Tibial nerve (tissue), 4 donors: ENCODE measurements around the gene HDAC11. TPM values are rescaled to one million over a fixed set of nuclear protein-coding genes. Genes with fewer than 3 reads are reported as not detected.

Experiments used
- DNase-seq, 2 donors: peaks; one replicate each; pipeline ENCODE4 v3.0.0-alpha.2; 2019; ENCODE audit warnings: low spot score in 2 of 2
- H3K27ac ChIP-seq, 4 donors: fragments of 200-600 bp; sonication (generic) in 3 of 4; one replicate each; pipeline ENCODE4 v1.5.1; 2017 to 2019; ENCODE audit warnings: mild to moderate bottlenecking in 1 of 4
- H3K27me3 ChIP-seq, 2 donors: fragments of 200-600 bp; sonication (generic) in 1 of 2; one replicate each; pipeline versions ENCODE4 v1.5.1 to v1.6.0; 2017 to 2019
- H3K36me3 ChIP-seq, 3 donors: fragments of 200-600 bp; sonication (generic); one replicate each; pipeline ENCODE4 v1.5.1; 2018 to 2019
- H3K4me1 ChIP-seq, 4 donors: fragments of 200-600 bp; sonication (generic) in 3 of 4; one replicate each; pipeline ENCODE4 v1.5.1; 2017 to 2019
- H3K4me3 ChIP-seq, 4 donors: fragments of 200-600 bp; sonication (generic) in 3 of 4; one replicate each; pipeline ENCODE4 v1.5.1; 2017 to 2019; ENCODE audit warnings: mild to moderate bottlenecking in 1 of 4, moderate library complexity in 1 of 4
- H3K9me3 ChIP-seq, 4 donors: fragments of 200-600 bp; sonication (generic) in 3 of 4; one replicate each; pipeline ENCODE4 v1.5.1; 2017 to 2019
- EP300 ChIP-seq, 2 donors: sonication (generic); formaldehyde crosslinking; IDR thresholded peaks; one replicate each; pipeline ENCODE4 v1.6.1; 2017; ENCODE audit warnings: antibody characterized with exemption in 2 of 2, mild to moderate bottlenecking in 1 of 2
- POLR2A ChIP-seq, 2 donors: fragments of 450-650 bp; IDR thresholded peaks; one replicate each; pipeline ENCODE4 v1.6.1; 2017; ENCODE audit warnings: antibody characterized with exemption in 2 of 2, mild to moderate bottlenecking in 2 of 2, moderate library complexity in 2 of 2
- WGBS, 2 donors: methylation state at CpG; one replicate each; pipeline ENCODE4 v1.1.5; 2018; 5-methylcytosine and 5-hydroxymethylcytosine counted together
- total RNA-seq, 4 donors: library from RNA; depleted of rRNA; stranded (reverse); fragments of >200 nt; gene quantifications; one replicate each; pipeline ENCODE4 v1.1.0, GENCODE V29; 2016
- TF ChIP-seq, protein P1 (sequence below), 5 experiments: fragments of 200-600 bp in 3 of 5; fragments of 450-650 bp in 2 of 5; sonication (generic) in 3 of 5; IDR thresholded peaks; one replicate each; pipeline ENCODE4 v1.5.1; 2016 to 2019; ENCODE audit warnings: antibody characterized with exemption in 5 of 5, mild to moderate bottlenecking in 3 of 5, moderate library complexity in 2 of 5

The HDAC11 gene
- total RNA-seq, 4 donors from 2014 or later: 20.9 to 25.1 (median 23.9) TPM

DNA sequence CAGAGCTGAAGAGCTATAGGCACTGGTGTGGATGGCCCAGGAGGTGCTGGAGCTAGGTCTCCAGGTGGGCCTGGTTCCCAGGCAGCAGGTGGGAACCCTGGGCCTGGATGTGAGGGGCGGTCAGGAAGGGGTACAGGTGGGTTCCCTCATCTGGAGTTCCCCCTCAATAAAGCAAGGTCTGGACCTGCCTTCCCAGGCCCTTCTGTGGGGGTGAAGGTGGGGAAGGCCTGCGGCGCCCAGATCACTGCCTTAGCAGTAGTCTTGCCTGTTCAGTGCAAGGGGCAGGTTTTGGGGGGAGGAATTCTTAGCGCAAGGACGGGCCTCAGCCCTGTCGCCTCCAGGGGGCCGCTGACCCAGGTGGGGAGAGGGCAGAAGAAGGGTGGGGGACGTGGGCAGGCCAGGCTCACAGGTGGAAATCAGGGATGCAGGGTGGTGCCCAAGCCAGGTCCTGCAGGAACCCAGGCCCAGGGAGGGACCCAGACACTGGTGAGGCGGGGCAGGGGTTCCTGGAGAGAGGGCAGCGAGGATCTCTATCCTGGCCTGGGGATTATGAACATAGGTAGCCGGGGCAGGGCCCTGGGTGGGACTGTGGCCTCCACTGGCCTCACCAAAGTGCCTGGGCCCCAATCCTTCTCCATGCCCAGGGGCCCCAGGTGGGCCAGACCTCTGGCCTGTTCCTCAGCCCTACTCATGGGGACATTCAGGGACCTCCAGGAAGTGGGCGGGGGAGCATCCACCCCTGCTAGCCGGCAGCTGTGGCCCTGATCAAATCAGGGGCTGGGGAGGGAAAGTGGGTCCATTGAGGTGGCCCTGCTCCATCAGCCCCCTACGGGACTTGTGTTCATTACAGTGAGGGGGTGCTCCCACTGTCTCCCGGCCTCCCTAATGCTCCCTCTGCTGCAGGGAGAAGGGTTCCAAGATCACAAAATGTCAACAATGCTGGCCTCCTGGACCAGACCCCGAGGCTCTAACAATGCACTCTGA is 25.3 kb downstream of the HDAC11 start:
- WGBS, 2 donors: 86 to 91% methylated on average over 15 to 16 of the region's 16 CpGs
- H3K4me1 ChIP-seq: peaks cover 0 to 24% (median 8%) of the 10 kb centered on the region in 4 donors
- no peaks in the 10 kb centered on the region for H3K27me3 ChIP-seq
- peak overlapping the region in 2 of 4 donors; percentile 72 to 74 for H3K27ac ChIP-seq
- DNase-seq: no peak
- no peaks in the 10 kb centered on the region for H3K9me3 ChIP-seq
- no peak overlapping the region for H3K4me3 ChIP-seq
- H3K36me3 ChIP-seq: peaks cover 0 to 45% (median 0%) of the 10 kb centered on the region in 3 donors
- TF ChIP-seq EP300 (IDR thresholded peaks at IDR 0.05): no peak
- TF ChIP-seq, protein P1, sequence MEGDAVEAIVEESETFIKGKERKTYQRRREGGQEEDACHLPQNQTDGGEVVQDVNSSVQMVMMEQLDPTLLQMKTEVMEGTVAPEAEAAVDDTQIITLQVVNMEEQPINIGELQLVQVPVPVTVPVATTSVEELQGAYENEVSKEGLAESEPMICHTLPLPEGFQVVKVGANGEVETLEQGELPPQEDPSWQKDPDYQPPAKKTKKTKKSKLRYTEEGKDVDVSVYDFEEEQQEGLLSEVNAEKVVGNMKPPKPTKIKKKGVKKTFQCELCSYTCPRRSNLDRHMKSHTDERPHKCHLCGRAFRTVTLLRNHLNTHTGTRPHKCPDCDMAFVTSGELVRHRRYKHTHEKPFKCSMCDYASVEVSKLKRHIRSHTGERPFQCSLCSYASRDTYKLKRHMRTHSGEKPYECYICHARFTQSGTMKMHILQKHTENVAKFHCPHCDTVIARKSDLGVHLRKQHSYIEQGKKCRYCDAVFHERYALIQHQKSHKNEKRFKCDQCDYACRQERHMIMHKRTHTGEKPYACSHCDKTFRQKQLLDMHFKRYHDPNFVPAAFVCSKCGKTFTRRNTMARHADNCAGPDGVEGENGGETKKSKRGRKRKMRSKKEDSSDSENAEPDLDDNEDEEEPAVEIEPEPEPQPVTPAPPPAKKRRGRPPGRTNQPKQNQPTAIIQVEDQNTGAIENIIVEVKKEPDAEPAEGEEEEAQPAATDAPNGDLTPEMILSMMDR (IDR thresholded peaks at IDR 0.05): no peak
- no peak for TF ChIP-seq POLR2A (IDR thresholded peaks at IDR 0.05)

DNA sequence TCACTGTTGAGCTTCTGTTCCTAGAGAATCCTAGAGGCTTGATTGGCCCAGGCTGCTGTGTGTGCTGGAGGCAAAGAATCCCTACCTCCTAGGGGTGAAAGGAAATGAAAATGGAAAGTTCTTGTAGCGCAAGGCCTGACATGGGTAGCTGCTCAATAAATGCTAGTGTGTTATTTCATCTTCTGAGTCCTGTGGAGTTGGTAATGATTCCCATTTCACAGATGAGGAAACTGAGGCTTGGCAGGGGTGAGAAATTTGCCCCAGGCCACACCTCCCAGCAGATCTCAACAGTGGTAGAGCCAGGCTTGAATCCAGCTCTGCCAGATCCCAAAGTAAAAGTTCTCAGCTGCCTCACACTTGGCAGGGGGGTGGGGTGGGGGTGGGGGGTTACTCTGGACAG is 26.1 kb downstream of the HDAC11 start:
- Histone ChIP-seq H3K4me1 (peaks cover 0 to 24% (median 8%) of the 10 kb centered on the region in 4 donors), H3K36me3 (peaks cover 0 to 45% (median 0%) of the 10 kb centered on the region in 3 donors), H3K9me3 (no peaks in the 10 kb centered on the region), H3K27ac (peak overlapping the region in 1 of 4 donors; percentile 72), H3K27me3 (no peaks in the 10 kb centered on the region), H3K4me3 (no peak overlapping the region)
- WGBS, 2 donors: 100% methylated on average over 1 of the region's 1 CpG
- TF ChIP-seq, protein P1 (IDR thresholded peaks at IDR 0.05): no peak
- TF ChIP-seq POLR2A (IDR thresholded peaks at IDR 0.05): no peak
- no peak for TF ChIP-seq EP300 (IDR thresholded peaks at IDR 0.05)
- no peak for DNase-seq

DNA sequence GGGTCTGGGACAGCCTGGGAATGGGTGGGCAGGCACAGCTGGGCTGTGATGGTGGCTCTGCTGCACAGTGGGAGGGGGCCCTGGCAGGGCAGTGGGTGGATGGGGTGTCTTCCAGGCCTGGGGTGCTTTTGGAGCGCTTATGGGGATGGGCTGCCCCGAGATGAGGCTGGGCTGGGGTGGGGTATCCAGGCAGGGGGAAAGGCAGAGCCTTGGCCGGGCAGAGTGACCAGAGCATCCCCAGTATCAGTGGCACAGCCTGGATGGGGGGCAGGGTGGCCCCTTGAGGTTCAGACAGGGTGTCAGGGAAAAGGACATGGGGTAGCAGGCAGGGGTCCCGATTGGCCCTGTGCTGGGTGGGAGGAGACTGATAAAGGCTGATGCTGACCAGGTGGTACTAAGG is 26.6 kb downstream of the HDAC11 start:
- H3K36me3 ChIP-seq: peaks cover 0 to 41% (median 0%) of the 10 kb centered on the region in 3 donors
- 61 to 69% methylated on average over 4 of the region's 4 CpGs for WGBS, 2 donors
- peaks cover 0 to 24% (median 8%) of the 10 kb centered on the region in 4 donors for H3K4me1 ChIP-seq
- no peaks in the 10 kb centered on the region for H3K27me3 ChIP-seq
- no peak overlapping the region for H3K4me3 ChIP-seq
- peak overlapping the region in 1 of 4 donors; percentile 72 for H3K27ac ChIP-seq
- no peaks in the 10 kb centered on the region for H3K9me3 ChIP-seq
- TF ChIP-seq EP300 (IDR thresholded peaks at IDR 0.05) (no peak), POLR2A (IDR thresholded peaks at IDR 0.05) (no peak)
- DNase-seq: no peak

DNA sequence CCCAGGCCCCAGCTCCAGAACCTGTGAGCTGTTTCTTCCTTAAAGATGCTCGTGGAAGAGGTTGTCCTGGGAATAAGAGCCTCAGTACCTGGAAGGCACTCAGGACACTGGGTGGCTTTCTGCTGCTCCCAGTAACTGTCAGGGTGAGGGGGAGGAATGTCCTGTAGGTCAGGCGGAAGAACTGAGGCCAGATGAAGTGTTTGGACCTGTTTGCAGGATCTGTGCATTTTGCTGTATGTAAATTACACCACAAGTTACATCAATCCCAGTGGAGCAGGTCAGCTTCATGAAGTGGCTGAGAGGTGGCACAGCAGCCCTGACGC is 27.1 kb downstream of the HDAC11 start:
- Histone ChIP-seq H3K9me3 (no peaks in the 10 kb centered on the region), H3K4me3 (no peak overlapping the region), H3K36me3 (peaks cover 0 to 36% (median 0%) of the 10 kb centered on the region in 3 donors), H3K27ac (peak overlapping the region in 3 of 4 donors; percentile 56 to 82 (median 72)), H3K4me1 (peaks cover 0 to 24% (median 8%) of the 10 kb centered on the region in 4 donors), H3K27me3 (no peaks in the 10 kb centered on the region)
- WGBS, 2 donors: 78 to 84% methylated on average over 3 of the region's 3 CpGs
- TF ChIP-seq POLR2A (IDR thresholded peaks at IDR 0.05) (no peak), EP300 (IDR thresholded peaks at IDR 0.05) (no peak)
- TF ChIP-seq, protein P1 (IDR thresholded peaks at IDR 0.05): no peak
- DNase-seq: no peak

DNA sequence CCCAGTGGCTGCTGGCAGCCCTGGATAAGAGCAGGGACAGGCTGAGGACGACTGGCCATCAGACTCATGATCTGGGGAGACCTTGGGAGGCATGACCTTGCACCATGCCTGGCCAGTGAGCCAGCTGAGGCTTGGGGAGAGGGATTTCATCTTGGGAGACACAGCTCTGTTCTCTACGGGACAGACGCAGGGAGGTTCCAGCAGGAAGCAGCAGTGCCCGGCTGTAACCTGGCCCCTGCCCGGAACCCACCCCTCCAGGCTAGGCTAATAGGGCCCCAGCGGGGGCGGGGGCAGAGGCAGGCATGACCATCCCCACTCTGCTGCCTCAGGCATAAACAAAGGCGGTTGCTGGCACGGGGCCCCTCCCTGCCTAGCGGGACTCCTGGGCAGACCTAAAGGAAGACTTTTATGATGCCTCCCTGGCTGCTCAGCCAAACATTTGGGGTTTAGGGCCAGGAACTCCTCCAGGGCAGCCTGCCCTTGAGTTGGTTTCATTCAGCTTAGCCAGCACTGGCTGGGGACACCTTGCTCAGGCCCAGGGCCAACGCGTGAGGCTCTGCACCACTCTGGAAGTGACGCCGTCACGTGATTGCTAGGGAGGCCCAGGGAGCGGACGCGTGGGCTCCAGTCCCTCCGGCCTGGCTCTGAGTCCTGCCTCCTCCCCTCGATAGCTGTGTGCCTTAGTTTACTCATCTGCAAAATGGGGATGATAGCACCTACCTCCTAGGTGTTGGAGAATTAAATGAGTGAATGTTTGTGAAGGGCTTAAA is 27.6 kb downstream of the HDAC11 start:
- Histone ChIP-seq H3K4me3 (no peak overlapping the region), H3K27me3 (no peaks in the 10 kb centered on the region), H3K4me1 (peaks cover 0 to 28% (median 8%) of the 10 kb centered on the region in 4 donors), H3K9me3 (no peaks in the 10 kb centered on the region), H3K36me3 (peaks cover 0 to 30% (median 0%) of the 10 kb centered on the region in 3 donors), H3K27ac (peak overlapping the region in 3 of 4 donors; percentile 56 to 82 (median 72))
- WGBS, 2 donors: 34 to 38% methylated on average over 16 to 20 of the region's 20 CpGs
- TF ChIP-seq EP300 (IDR thresholded peaks at IDR 0.05): peak in 1 of 2 donors; percentile 13
- TF ChIP-seq POLR2A (IDR thresholded peaks at IDR 0.05): no peak
- TF ChIP-seq, protein P1 (IDR thresholded peaks at IDR 0.05): no peak
- DNase-seq: no peak
